Psoas muscle (tissue), 8 donors: ENCODE data around the gene AKAP7. TPM values are rescaled to one million over a fixed set of nuclear protein-coding genes. Genes with fewer than 3 reads are reported as not detected.

Experiments used
- ATAC-seq, 4 donors: fragments of 200-7000 bp; cut with Tn5 transposase; one replicate each; pipeline ENCODE4 v1.9.1; 2020; ENCODE audit warnings: moderate library complexity in 3 of 4, mild to moderate bottlenecking in 2 of 4
- DNase-seq, 2 donors: peaks; one replicate each; pipeline ENCODE4 v3.0.0-alpha.2; 2020
- H3K27ac ChIP-seq: fragments of 200-600 bp; one replicate; pipeline ENCODE4 v1.8.0; 2022
- H3K27me3 ChIP-seq, 3 donors: fragments of 200-600 bp in 1 of 3; one replicate each; pipeline versions ENCODE4 v1.6.1 to v1.8.0; 2013 to 2022; ENCODE audit warnings: low read length in 2 of 3, mild to moderate bottlenecking in 2 of 3, moderate library complexity in 1 of 3; ENCODE audit not compliant: insufficient read depth in 3 of 3
- H3K36me3 ChIP-seq, 2 donors: fragments of 200-600 bp in 1 of 2; one replicate each; pipeline versions ENCODE4 v1.6.1 to v1.8.0; 2013 to 2022; ENCODE audit warnings: low read depth in 1 of 2, mild to moderate bottlenecking in 1 of 2, moderate library complexity in 1 of 2; ENCODE audit not compliant: insufficient read depth in 1 of 2
- H3K4me1 ChIP-seq: fragments of 200-600 bp; one replicate; pipeline ENCODE4 v1.8.0; 2022
- H3K4me3 ChIP-seq: fragments of 200-600 bp; one replicate; pipeline ENCODE4 v1.8.0; 2022; ENCODE audit warnings: mild to moderate bottlenecking
- H3K9me3 ChIP-seq: fragments of 200-600 bp; one replicate; pipeline ENCODE4 v1.8.0; 2022
- WGBS, 3 donors: extraction: QIAGEN DNeasy Blood & Tissue Kit; methylation state at CpG; one replicate each; pipeline versions ENCODE4 v1.1.6 to v1.1.7; 2013; 5-methylcytosine and 5-hydroxymethylcytosine counted together
- intact Hi-C, 2 donors: fragments of 100-400 bp; cut with DNase I; formaldehyde crosslinking; loops; one replicate each; pipeline versions ENCODE4 v1.11.0 to v1.14.2; 2022
- polyA plus RNA-seq, 3 donors: library from polyadenylated mRNA; stranded (reverse); fragments of 200-250 nt; gene quantifications; one replicate each; pipeline ENCODE4 v1.2.3, GENCODE V29; 2013
- total RNA-seq, 4 donors: library from RNA; stranded (reverse); fragmentation: NEBNext Ultra II Directional in 2 of 4; extraction: Animal tissue kit (Norgen Biotek cat#: 25700) in 2 of 4; gene quantifications; one replicate each; pipeline versions ENCODE4 v1.2.1 to v1.2.4, GENCODE V29; 2021 to 2023
- TF ChIP-seq, protein P1 (sequence below): fragments of 200-600 bp; IDR thresholded peaks from one replicate; pipeline ENCODE4 v1.8.0; 2022; ENCODE audit warnings: antibody characterized with exemption
- donor health status: healthy with polysubstance abuse.
- donor health status: DM: no; HTN: no; CAD: no; lungs with moderate emphysema.
- donor health status: Bipolar disorder and iron deficiency.
- donor health status: healthy.
- donor health status: DM: yes; HTN: yes; CAD: no.
- donor health status: DM: no; HTN: no; CAD: no.
- donor health status: DM: no; HTN: no; CAD: no.
- donor health status: DM: yes; HTN: yes; CAD: no.

Gene AKAP7
- total and polyA plus RNA-seq, 7 donors: 1.3 to 11.5 (median 9.8) TPM

DNA sequence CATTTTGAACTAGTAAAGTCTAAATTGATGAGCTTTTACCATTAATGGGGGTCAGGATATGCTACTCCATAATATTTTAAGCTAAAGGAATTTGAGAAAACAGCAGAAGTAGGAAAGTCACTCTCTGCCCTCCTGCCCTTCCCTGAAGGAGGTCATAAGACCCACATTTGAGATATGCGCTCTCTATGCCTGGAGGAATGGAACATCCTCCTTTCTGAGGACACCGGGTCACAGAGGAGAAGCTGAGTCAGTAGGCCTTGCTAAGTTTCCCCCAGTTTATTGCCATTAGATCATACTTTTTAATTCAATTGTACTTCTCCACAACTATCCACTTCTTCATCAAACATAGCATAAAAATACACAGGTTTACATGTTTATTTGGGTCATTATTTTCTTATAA, 40.3 kb downstream of the AKAP7 start:
- no peaks in the 10 kb centered on the region for H3K4me1 ChIP-seq
- TF ChIP-seq, protein P1, sequence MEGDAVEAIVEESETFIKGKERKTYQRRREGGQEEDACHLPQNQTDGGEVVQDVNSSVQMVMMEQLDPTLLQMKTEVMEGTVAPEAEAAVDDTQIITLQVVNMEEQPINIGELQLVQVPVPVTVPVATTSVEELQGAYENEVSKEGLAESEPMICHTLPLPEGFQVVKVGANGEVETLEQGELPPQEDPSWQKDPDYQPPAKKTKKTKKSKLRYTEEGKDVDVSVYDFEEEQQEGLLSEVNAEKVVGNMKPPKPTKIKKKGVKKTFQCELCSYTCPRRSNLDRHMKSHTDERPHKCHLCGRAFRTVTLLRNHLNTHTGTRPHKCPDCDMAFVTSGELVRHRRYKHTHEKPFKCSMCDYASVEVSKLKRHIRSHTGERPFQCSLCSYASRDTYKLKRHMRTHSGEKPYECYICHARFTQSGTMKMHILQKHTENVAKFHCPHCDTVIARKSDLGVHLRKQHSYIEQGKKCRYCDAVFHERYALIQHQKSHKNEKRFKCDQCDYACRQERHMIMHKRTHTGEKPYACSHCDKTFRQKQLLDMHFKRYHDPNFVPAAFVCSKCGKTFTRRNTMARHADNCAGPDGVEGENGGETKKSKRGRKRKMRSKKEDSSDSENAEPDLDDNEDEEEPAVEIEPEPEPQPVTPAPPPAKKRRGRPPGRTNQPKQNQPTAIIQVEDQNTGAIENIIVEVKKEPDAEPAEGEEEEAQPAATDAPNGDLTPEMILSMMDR: no peak
- intact Hi-C loops: no loop called here
- H3K9me3 ChIP-seq: no peaks in the 10 kb centered on the region
- DNase-seq (no peak), ATAC-seq (no peak)
- 91 to 96% (median 94%) methylated on average over 2 of the region's 2 CpGs for WGBS, 3 donors
- no peaks in the 10 kb centered on the region for H3K27me3 ChIP-seq
- peaks cover 0 to 14% of the 10 kb centered on the region in 2 donors for H3K36me3 ChIP-seq
- no peak overlapping the region for H3K27ac ChIP-seq
- H3K4me3 ChIP-seq: no peak overlapping the region

- no peak for ATAC-seq
- Histone ChIP-seq H3K4me3 (no peak overlapping the region), H3K27ac (no peak overlapping the region), H3K36me3 (peaks cover 0 to 8% of the 10 kb centered on the region in 2 donors), H3K4me1 (no peaks in the 10 kb centered on the region), H3K27me3 (no peaks in the 10 kb centered on the region), H3K9me3 (no peaks in the 10 kb centered on the region)
- no peak for DNase-seq
- intact Hi-C loops: no loop called here
- 46 to 79% (median 59%) methylated on average over 6 of the region's 6 CpGs for WGBS, 3 donors
- TF ChIP-seq, protein P1: no peak
These were observed 42.7 kb downstream of the AKAP7 start for GRCh38 chr6:131177996-131178395.

- H3K27me3 ChIP-seq: no peaks in the 10 kb centered on the region
- H3K27ac ChIP-seq: no peak overlapping the region
- TF ChIP-seq, protein P1: no peak
- DNase-seq (no peak), ATAC-seq (no peak)
- H3K9me3 ChIP-seq: no peaks in the 10 kb centered on the region
- WGBS, 3 donors: 47 to 61% (median 57%) methylated on average over 5 of the region's 5 CpGs
- intact Hi-C loops: no loop called here
- H3K36me3 ChIP-seq: peaks cover 0 to 31% of the 10 kb centered on the region in 2 donors
- H3K4me3 ChIP-seq: no peak overlapping the region
- H3K4me1 ChIP-seq: no peaks in the 10 kb centered on the region
These were observed 47.7 kb downstream of the AKAP7 start for GRCh38 chr6:131182991-131183425.

DNA sequence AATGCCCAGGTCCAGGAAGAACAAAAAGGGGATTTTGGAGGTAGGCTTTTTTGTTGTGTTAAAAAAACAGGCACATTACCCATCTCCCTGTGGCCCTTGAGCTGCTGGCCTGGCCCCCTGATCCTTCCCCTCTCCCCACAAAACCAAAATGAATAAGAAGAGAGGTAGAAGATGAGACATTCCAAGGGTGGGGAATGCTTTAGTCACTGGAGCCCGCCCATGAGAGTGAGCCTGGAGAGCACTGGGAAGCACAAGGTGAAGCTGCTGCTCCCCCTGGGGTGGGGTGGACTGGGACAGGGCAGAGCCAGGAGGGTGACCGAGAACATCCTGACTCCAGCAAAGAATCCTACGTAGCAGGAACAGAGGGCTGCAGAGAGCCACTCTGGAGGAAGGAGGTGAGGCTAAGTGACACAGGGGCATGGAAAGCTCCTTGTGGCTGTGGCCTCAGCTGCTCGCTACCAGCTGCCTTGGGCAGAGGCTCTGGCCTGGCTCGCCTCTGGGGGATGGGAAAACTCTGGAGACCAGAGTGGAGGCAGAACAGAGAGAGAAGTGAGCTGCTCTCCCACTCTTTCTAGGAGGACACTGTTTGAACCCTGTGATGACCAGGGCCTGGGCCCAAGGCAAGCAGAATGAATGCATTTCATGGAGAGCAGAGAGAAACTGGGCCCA, 48.3 kb downstream of the AKAP7 start:
- TF ChIP-seq, protein P1: no peak
- ATAC-seq: no peak
- Histone ChIP-seq H3K4me1 (no peaks in the 10 kb centered on the region), H3K9me3 (no peaks in the 10 kb centered on the region), H3K27ac (no peak overlapping the region), H3K27me3 (no peaks in the 10 kb centered on the region), H3K4me3 (no peak overlapping the region), H3K36me3 (peaks cover 0 to 28% of the 10 kb centered on the region in 2 donors)
- 93 to 96% (median 95%) methylated on average over 5 of the region's 5 CpGs for WGBS, 3 donors
- DNase-seq: no peak
- intact Hi-C loops: no loop called here

DNA sequence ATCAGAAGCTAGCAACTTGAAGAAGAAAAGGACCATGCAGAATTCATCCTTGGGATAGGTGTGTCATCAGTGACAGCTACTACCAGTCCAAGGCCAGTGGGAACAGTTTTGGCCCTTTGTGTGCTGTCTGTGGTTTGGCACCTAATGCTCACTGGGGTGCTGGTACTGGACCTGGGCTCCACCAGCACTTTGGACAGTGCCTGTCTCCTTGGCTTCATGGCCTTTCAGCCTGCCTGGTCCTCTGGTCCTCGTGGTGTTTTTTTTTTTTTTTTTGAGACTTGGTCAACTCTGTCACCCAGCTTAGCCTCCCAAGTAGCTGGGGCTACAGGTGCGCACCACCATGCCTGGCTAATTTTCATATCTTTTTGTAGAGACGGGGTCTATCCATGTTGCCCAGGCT, 56.3 kb downstream of the AKAP7 start:
- intact Hi-C loops: loop anchor here in 1 of 2 donors (10.0 kb wide), 1 partner anchor 343 kb away; no protein-coding TSS in a partner anchor
- WGBS, 3 donors: 93 to 100% (median 97%) methylated on average over 2 to 3 of the region's 3 CpGs
- Histone ChIP-seq H3K4me1 (no peaks in the 10 kb centered on the region), H3K36me3 (no peaks in the 10 kb centered on the region), H3K4me3 (no peak overlapping the region), H3K27ac (no peak overlapping the region), H3K9me3 (peaks cover 14% of the 10 kb centered on the region), H3K27me3 (no peaks in the 10 kb centered on the region)
- ATAC-seq (no peak), DNase-seq (no peak)
- TF ChIP-seq, protein P1: no peak
